LHCN-M2 (cell line): Measurements from ENCODE around the gene IPPK. TPM values are rescaled to one million over a fixed set of nuclear protein-coding genes. Genes with fewer than 3 reads are reported as not detected.
"Not testable (repeated sequence)": the region's sequence is repeated elsewhere in the genome, so short reads cannot be mapped to it uniquely, and the experiment has no call there.

Source experiments
- DNase-seq: peaks from one replicate; pipeline ENCODE4 v3.0.0-alpha.2; 2012; ENCODE audit warnings: low read depth
- total RNA-seq: library from RNA; depleted of rRNA; stranded (reverse); fragments of >200 nt; gene quantifications from 2 replicates; pipeline ENCODE4 v1.2.3, GENCODE V29; 2014

The IPPK gene
- total RNA-seq, 1 experiment from 2014 or later, result 18.0 TPM

GRCh38 chr9:92638621-92639101 lies 31.3 kb downstream of the IPPK start:
- no peak for DNase-seq

GRCh38 chr9:92637886-92638620 lies 31.9 kb downstream of the IPPK start:
- no peak for DNase-seq

GRCh38 chr9:92637326-92637725 lies 32.6 kb downstream of the IPPK start:
- DNase-seq, result no peak

- DNase-seq, result no peak
These were observed 33.3 kb downstream of the IPPK start for GRCh38 chr9:92636627-92637026.

- no peak for DNase-seq
These were observed 34.2 kb downstream of the IPPK start for GRCh38 chr9:92635760-92636159.

- DNase-seq, result peak; percentile 56
These were observed 35.0 kb downstream of the IPPK start for GRCh38 chr9:92634712-92635605.

- DNase-seq, result no peak
These were observed 36.2 kb downstream of the IPPK start for GRCh38 chr9:92633614-92634278.

GRCh38 chr9:92632641-92633040 lies 37.3 kb downstream of the IPPK start:
- DNase-seq, result no peak

GRCh38 chr9:92631452-92632343 lies 38.2 kb downstream of the IPPK start:
- DNase-seq, result no peak

GRCh38 chr9:92627651-92628050 lies 42.3 kb downstream of the IPPK start:
- no peak for DNase-seq

GRCh38 chr9:92626484-92626883 lies 43.4 kb downstream of the IPPK start:
- DNase-seq, result no peak

GRCh38 chr9:92623936-92624335 lies 46.0 kb downstream of the IPPK start:
- DNase-seq, result not testable (repeated sequence)

GRCh38 chr9:92620845-92621244 lies 49.1 kb downstream of the IPPK start:
- DNase-seq, result no peak

- no peak for DNase-seq
These were observed 50.2 kb downstream of the IPPK start for GRCh38 chr9:92619601-92620300.

- DNase-seq, result no peak
These were observed 51.2 kb downstream of the IPPK start for GRCh38 chr9:92618633-92619225.

GRCh38 chr9:92617951-92618510 lies 51.9 kb downstream of the IPPK start:
- no peak for DNase-seq

GRCh38 chr9:92617195-92617813 lies 52.6 kb downstream of the IPPK start:
- no peak for DNase-seq

GRCh38 chr9:92616655-92617111 lies 53.2 kb downstream of the IPPK start:
- DNase-seq, result no peak

GRCh38 chr9:92616199-92616641 lies 53.7 kb downstream of the IPPK start:
- DNase-seq, result no peak
